Lower leg skin (tissue), 4 donors: ENCODE results near the gene ZNF76. TPM values are rescaled to one million over a fixed set of nuclear protein-coding genes. Genes with fewer than 3 reads are reported as not detected.

Experiments
- DNase-seq, 2 donors: peaks; one replicate each; pipeline ENCODE4 v3.0.0-alpha.2; 2019; ENCODE audit warnings: low spot score in 2 of 2
- H3K4me3 ChIP-seq: fragments of 200-600 bp; sonication (generic); 2 replicates; pipeline ENCODE4 v1.5.1; 2017; ENCODE audit warnings: mild to moderate bottlenecking, low read depth; ENCODE audit not compliant: poor library complexity, severe bottlenecking
- CTCF ChIP-seq, 3 donors: fragments of 450-650 bp; IDR thresholded peaks; one replicate each; pipeline ENCODE4 v1.5.1; 2016; ENCODE audit warnings: antibody characterized with exemption in 3 of 3, mild to moderate bottlenecking in 3 of 3, moderate library complexity in 2 of 3
- POLR2A ChIP-seq, 2 donors: fragments of 450-650 bp; IDR thresholded peaks; one replicate each; pipeline ENCODE4 v1.6.1; 2016 to 2017; ENCODE audit warnings: antibody characterized with exemption in 2 of 2, mild to moderate bottlenecking in 1 of 2, moderate library complexity in 1 of 2
- WGBS, 2 donors: methylation state at CpG; one replicate each; pipeline ENCODE4 v1.1.5; 2018; 5-methylcytosine and 5-hydroxymethylcytosine counted together
- intact Hi-C: fragments of 100-400 bp; cut with DNase I; formaldehyde crosslinking; loops from one replicate; pipeline ENCODE4 v1.15.0; 2023; ENCODE audit warnings: low total_unique reads
- total RNA-seq, 4 donors: library from RNA; depleted of rRNA; stranded (reverse); fragments of >200 nt; gene quantifications; one replicate each; pipeline ENCODE4 v1.1.0, GENCODE V29; 2016

Gene ZNF76
- total RNA-seq, 4 donors from 2014 or later = 12.4 to 21.4 (median 16.8) TPM

GRCh38 chr6:35292494-35292893 is 33.0 kb downstream of the ZNF76 start:
- 72 to 76% methylated on average over 15 of the region's 15 CpGs for WGBS, 2 donors
- intact Hi-C loops = no loop called here
- no peak overlapping the region for H3K4me3 ChIP-seq
- TF ChIP-seq POLR2A (IDR thresholded peaks at IDR 0.05) (no peak), CTCF (IDR thresholded peaks at IDR 0.05) (no peak)
- no peak for DNase-seq

GRCh38 chr6:35293681-35294080 is 34.1 kb downstream of the ZNF76 start:
- 91 to 95% methylated on average over 9 of the region's 9 CpGs for WGBS, 2 donors
- H3K4me3 ChIP-seq = no peak overlapping the region
- TF ChIP-seq CTCF (IDR thresholded peaks at IDR 0.05) (no peak), POLR2A (IDR thresholded peaks at IDR 0.05) (no peak)
- intact Hi-C loops = no loop called here
- DNase-seq = no peak

- WGBS, 2 donors = 61 to 63% methylated on average over 10 of the region's 10 CpGs
Observed at GRCh38 chr6:35294308-35294945, 34.9 kb downstream of the ZNF76 start.

GRCh38 chr6:35295036-35295435 is 35.5 kb downstream of the ZNF76 start:
- intact Hi-C loops = no loop called here
- H3K4me3 ChIP-seq = no peak overlapping the region
- no peak for TF ChIP-seq POLR2A (IDR thresholded peaks at IDR 0.05)
- TF ChIP-seq CTCF (IDR thresholded peaks at IDR 0.05) = no peak
- 86 to 92% methylated on average over 2 of the region's 2 CpGs for WGBS, 2 donors
- DNase-seq = no peak

More at GRCh38 chr6:35294308-35294945, 34.9 kb downstream of the ZNF76 start:
- TF ChIP-seq POLR2A (IDR thresholded peaks at IDR 0.05) (no peak), CTCF (IDR thresholded peaks at IDR 0.05) (no peak)
- no peak overlapping the region for H3K4me3 ChIP-seq
- DNase-seq = no peak
- intact Hi-C loops = no loop called here

- intact Hi-C loops = no loop called here
- 58 to 59% methylated on average over 3 of the region's 3 CpGs for WGBS, 2 donors
- TF ChIP-seq POLR2A (IDR thresholded peaks at IDR 0.05) (no peak), CTCF (IDR thresholded peaks at IDR 0.05) (no peak)
- DNase-seq = no peak
- no peak overlapping the region for H3K4me3 ChIP-seq
Observed at GRCh38 chr6:35295521-35296315, 36.2 kb downstream of the ZNF76 start.
